Hypothalamus (tissue), 51 donors: ENCODE data around the gene HTT.

ENCODE experiments used
- DNase-seq, 51 donors: peaks; one replicate each; lab custom pipeline; 2025; lab: John Stamatoyannopoulos, UW

The HTT gene

DNA sequence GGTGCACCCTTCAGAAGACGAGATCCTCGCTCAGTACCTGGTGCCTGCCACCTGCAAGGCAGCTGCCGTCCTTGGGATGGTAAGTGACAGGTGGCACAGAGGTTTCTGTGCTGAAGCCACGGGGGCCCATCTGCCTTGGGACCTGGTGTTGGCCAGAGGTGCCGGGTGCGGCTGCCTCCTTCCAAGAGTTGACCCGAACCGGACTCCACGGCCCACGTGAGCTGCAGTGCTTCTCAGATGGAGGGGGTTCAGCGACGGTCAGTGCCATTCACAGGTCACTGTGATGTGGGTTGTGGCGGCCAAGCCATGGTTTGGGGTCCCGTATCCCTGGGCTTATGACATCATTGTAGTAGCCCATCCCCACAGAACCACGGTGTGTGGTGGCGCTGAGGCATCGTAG, 155.5 kb downstream of the HTT start:
- no peak for DNase-seq

DNA sequence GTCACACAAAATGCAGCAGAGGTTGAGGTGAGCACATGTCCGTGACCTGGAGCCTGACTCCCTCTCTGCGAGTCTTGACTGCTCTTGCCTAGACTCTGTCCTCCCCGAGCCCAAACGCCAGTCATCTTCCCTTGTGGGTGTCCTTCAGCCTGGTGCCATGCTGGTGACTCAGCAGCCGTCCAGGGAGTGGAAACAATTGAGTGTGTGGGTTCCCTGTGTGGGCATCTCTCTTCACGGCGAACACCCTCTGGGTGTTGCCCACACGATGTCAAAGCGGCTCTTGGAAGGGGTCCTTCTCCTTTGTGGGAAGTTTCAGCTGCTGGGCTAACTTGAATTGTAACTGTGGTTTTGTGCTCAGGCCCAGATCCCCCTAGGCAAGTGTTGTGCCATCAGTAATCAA, 157.0 kb downstream of the HTT start:
- DNase-seq, result peak in 1 of 51 donors; percentile 47

DNA sequence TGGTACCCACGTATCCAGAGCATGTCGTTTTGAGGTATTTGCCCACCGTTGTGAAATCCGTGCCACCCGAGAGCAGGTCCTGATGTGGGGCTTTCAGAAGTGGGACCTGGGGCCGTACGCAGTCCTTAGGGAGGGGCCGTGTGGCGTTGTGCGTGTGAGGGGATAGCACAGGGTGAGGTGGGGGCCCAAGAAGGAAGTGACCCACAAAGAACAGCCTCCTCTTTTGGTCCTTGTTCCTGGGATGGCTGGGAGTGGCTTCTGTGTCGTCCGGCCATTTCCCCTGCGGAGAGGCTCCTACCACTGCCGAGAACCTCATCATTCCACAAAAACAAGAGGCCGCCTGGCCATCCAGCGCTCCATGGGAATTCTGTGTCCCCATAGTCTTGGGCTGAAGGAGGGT, 157.5 kb downstream of the HTT start:
- no peak for DNase-seq

DNA sequence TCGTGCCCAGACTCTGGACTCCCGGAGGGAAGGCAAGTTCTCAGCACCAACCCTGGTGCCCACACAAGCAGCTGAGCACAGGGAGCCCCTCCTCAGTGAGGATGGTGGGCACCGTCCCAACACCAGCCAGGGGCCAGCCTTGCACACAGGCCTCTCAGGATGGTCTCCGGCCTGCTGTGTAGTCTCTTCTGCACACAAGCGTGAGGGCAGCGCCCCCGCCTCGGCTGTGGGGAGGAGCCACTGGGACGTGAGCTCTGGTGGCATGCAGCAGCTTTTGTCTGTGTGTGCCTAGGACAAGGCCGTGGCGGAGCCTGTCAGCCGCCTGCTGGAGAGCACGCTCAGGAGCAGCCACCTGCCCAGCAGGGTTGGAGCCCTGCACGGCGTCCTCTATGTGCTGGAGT, 158.4 kb downstream of the HTT start:
- no peak for DNase-seq

DNA sequence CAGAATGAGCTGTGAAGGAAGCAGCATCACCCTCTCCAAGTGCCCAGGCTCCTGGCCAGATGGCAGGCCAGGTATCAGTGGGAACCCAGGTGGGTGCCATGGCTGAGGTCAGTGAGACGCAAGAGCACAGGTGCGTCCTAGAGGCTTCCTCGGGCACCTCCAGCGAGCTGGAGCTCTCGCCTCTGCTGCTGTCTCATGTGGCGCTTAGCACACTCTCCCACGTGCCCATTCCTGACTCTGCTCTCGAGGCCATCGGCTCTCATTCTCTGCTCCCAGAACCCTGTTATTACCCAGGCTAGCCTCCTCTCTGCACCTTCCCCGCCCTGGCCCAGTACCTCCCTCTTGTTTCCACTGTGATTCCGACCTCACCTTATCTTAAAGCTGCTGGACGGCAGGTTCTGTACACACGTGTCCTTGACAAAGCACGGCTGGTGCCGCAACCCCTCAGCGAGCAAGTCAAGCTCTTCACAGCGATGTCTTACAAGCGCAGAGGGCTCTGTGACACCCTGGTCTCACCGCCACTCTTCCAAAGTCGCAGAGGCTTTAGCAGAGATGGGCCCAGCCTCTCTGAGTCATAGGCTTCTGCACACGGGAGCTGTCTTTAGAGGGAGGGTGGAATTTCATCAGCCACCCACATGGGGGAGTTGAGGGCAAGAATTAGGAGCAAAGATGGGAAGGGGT, 159.1 kb downstream of the HTT start:
- DNase-seq, result peak in 2 of 51 donors; percentile 16 to 26

DNA sequence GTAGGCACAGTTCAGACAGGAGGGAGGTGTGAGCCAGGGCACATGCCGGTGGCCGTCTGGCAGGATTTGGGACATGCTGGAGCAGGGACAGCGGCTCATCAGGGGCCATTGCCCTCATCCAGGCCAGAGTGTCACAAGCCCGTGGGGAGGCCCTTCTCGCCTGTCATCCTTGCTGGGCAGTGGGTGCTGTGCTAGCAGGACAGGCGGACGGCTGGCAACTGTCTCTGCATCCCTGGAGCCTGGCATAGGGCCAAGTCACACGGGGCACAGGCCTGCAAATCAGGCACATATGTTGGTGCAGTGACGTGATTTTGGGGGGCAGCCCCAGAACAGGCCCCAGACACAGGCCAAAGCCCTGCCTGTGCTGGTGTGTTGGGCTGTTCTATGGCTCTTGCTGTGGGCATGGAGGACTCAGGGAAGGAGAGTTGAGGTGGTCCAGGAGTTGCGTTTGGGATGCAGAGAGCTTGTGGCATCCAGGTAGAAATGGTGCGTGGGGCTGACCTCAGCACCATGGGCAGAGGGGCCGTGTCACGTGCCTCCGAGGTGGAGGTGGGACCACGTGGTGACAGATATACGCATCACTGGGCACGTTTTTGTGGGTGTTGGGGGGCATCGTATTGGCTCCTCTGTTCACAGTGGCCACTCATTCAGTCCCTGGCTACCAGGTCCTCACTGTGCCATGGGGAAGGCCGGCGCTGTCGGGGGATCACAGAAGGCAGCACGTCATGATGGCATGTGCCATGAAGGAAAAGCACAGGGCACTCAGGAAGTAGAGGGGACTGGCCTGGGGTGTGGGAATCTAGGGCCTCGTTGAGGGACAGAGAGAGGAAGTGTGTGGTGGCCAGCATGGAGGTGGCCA, 159.9 kb downstream of the HTT start:
- DNase-seq, result no peak

DNA sequence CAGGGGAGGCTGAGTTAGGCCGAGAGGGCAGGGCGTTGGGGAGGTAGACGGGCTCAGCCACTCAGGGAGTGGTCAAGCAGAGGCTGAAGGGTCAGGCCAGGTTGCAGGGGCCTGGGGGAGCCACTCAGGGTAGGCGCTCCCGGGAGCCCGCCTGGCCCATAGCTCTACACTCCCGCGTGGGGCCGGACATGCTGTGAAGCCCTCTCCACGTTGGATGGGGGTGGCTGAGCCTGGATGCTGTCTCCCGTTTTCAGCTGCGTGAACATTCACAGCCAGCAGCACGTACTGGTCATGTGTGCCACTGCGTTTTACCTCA, 160.5 kb downstream of the HTT start:
- DNase-seq, result no peak

DNA sequence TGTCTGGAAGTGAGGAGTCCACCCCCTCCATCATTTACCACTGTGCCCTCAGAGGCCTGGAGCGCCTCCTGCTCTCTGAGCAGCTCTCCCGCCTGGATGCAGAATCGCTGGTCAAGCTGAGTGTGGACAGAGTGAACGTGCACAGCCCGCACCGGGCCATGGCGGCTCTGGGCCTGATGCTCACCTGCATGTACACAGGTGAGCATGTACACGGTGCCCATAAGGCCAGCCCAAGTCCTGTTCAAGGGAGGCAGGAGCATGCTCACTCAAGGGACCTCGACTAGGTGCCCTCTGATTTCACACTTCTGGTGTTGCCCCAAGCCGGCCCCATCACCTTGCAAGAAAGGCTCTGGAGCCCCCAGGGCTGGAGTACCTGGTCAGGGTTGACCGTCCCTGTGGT, 161.1 kb downstream of the HTT start:
- no peak for DNase-seq

DNA sequence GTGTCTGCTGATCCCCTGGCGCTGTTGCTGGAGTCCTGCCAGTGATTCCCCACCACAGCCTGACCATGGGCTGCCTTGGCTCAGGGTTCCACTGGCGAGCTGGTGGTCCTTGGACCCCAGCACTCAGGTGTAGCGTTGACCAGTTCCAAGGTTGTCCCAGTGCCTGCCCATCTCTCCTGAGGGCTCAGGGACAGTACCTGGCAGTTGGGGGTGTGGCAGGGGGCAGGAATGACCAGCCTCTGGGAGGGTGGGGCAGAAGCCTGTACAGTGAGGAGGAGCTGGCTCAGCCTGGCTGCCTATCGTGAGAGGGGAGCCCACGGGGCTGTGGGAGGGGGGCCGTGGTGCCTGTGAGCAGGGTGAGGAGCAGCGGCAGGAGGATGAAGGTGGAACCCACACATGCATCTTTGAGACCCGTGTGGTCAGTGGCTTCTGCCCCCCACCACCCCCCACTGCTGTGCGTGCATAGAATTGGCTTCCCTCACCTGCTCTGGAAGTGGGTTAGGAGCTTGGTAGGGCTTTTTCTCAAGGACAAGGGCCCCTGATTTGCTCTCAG, 161.9 kb downstream of the HTT start:
- DNase-seq, result no peak

DNA sequence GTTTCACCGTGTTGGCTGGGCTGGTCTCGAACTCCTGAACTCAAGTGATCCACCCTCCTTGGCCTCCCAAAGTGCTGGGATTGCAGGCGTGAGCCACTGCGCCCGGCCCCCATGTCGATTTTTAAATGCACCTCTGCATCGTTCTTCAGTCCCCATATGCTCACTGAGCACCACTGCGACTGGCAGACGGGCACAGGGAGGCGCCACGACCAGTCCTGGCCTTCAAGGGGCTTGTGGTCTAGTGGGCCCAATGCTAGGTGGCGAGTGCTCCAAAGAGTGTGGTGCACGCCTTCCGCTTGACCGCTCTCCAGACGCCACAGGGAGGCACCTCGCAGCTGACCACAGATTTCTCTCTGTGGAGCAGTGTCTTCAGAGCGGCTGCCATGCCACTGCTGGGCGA, 162.8 kb downstream of the HTT start:
- DNase-seq, result no peak

DNA sequence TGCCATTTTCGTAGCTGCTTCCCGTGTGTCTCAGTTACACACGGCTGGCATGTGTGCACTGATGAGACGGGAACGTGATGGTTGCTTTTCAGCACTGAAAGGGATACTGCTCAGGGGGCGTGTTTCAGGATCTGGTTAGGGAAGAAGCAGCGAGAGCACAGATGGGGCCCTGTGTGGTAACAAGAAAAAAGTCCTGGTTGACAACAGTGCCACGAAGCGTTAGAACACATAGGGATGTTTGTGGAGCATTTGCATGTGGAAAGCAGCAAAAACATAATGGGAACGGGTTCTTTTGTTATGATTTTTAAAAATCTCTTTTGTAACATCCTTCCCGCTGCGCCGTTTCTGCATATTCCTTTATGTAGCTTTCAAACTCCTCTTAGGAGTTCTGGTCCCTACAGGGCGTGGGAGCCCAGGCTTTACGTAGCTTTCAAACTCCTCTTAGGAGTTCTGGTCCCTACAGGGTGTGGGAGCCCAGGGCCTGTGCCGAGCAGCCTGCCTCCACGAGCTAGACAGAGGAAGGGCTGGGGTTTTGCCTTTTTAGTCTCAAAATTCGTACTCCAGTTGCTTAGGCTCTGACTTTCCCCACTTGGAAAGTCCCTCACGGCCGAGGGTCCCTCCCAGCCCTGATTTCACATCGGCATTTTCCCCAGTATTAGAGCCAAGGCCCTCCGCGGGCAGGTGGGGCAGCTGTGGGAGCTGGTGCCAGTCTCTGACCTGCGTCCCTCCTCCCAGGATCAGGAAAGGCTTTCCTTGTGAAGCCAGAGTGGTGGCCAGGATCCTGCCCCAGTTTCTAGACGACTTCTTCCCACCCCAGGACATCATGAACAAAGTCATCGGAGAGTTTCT, 163.5 kb downstream of the HTT start:
- no peak for DNase-seq

DNA sequence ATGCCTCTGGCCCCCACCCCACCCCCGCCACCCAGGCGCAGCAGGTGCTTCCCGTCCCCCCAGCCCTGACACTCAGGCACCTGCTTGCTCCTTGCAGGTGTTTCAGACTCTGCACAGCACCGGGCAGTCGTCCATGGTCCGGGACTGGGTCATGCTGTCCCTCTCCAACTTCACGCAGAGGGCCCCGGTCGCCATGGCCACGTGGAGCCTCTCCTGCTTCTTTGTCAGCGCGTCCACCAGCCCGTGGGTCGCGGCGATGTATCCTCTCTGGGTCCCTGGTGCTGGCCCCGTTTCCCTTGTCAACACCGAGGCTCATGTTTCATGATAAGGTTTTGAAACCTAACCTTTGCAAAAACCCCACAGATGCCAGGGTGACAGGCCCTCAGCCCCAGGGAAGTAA, 164.2 kb downstream of the HTT start:
- no peak for DNase-seq

DNA sequence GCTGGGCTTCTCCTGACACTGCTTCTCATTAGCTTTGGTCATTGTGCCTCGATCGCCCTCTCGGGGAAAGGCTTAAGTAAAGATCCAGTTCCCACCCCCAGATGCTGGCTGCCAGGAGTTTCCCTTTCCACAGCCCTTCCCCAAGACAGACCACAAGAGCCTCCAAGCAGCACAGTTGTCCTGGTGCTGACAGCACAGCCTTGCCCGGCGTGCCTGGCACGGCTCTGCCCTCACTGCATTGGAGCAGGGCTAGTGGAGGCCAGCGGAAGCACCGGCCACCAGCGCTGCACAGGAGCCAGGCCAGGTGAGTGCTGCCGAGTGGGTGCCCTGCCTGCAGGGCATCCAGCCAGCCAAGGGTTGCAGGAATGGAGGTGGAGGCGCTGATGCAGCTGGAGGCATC, 164.8 kb downstream of the HTT start:
- no peak for DNase-seq

DNA sequence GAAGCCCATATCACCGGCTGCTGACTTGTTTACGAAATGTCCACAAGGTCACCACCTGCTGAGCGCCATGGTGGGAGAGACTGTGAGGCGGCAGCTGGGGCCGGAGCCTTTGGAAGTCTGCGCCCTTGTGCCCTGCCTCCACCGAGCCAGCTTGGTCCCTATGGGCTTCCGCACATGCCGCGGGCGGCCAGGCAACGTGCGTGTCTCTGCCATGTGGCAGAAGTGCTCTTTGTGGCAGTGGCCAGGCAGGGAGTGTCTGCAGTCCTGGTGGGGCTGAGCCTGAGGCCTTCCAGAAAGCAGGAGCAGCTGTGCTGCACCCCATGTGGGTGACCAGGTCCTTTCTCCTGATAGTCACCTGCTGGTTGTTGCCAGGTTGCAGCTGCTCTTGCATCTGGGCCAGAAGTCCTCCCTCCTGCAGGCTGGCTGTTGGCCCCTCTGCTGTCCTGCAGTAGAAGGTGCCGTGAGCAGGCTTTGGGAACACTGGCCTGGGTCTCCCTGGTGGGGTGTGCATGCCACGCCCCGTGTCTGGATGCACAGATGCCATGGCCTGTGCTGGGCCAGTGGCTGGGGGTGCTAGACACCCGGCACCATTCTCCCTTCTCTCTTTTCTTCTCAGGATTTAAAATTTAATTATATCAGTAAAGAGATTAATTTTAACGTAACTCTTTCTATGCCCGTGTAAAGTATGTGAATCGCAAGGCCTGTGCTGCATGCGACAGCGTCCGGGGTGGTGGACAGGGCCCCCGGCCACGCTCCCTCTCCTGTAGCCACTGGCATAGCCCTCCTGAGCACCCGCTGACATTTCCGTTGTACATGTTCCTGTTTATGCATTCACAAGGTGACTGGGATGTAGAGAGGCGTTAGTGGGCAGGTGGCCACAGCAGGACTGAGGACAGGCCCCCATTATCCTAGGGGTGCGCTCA, 165.8 kb downstream of the HTT start:
- no peak for DNase-seq

DNA sequence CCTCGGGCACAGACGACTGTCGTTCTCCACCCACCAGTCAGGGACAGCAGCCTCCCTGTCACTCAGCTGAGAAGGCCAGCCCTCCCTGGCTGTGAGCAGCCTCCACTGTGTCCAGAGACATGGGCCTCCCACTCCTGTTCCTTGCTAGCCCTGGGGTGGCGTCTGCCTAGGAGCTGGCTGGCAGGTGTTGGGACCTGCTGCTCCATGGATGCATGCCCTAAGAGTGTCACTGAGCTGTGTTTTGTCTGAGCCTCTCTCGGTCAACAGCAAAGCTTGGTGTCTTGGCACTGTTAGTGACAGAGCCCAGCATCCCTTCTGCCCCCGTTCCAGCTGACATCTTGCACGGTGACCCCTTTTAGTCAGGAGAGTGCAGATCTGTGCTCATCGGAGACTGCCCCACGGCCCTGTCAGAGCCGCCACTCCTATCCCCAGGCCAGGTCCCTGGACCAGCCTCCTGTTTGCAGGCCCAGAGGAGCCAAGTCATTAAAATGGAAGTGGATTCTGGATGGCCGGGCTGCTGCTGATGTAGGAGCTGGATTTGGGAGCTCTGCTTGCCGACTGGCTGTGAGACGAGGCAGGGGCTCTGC, 166.5 kb downstream of the HTT start:
- DNase-seq, result no peak

DNA sequence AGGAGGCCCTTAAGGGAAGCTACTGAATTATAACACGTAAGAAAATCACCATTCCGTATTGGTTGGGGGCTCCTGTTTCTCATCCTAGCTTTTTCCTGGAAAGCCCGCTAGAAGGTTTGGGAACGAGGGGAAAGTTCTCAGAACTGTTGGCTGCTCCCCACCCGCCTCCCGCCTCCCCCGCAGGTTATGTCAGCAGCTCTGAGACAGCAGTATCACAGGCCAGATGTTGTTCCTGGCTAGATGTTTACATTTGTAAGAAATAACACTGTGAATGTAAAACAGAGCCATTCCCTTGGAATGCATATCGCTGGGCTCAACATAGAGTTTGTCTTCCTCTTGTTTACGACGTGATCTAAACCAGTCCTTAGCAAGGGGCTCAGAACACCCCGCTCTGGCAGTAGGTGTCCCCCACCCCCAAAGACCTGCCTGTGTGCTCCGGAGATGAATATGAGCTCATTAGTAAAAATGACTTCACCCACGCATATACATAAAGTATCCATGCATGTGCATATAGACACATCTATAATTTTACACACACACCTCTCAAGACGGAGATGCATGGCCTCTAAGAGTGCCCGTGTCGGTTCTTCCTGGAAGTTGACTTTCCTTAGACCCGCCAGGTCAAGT, 167.5 kb downstream of the HTT start:
- DNase-seq, result no peak

DNA sequence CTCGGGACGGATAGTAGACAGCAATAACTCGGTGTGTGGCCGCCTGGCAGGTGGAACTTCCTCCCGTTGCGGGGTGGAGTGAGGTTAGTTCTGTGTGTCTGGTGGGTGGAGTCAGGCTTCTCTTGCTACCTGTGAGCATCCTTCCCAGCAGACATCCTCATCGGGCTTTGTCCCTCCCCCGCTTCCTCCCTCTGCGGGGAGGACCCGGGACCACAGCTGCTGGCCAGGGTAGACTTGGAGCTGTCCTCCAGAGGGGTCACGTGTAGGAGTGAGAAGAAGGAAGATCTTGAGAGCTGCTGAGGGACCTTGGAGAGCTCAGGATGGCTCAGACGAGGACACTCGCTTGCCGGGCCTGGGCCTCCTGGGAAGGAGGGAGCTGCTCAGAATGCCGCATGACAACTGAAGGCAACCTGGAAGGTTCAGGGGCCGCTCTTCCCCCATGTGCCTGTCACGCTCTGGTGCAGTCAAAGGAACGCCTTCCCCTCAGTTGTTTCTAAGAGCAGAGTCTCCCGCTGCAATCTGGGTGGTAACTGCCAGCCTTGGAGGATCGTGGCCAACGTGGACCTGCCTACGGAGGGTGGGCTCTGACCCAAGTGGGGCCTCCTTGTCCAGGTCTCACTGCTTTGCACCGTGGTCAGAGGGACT, 168.8 kb downstream of the HTT start:
- DNase-seq, result no peak

DNA sequence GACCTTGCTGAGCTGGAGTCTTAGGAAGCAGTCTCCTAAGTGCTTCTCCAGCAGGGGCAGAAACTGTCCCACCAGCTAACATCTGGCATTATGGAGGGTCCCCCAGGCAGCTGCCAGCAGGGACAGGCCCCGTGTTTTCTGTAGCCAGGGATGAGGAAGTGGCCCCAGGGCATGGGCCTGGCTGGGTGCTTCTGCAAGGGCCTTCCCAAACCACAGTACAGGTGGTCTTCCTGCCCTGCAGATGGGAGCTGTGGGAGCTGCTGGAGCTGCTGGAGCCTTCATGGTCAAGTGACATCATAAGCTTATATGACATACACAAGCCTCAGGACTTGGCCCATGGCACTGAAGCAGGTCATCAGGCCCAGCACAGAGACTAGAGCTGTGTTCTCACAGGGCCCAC, 169.5 kb downstream of the HTT start:
- no peak for DNase-seq

DNA sequence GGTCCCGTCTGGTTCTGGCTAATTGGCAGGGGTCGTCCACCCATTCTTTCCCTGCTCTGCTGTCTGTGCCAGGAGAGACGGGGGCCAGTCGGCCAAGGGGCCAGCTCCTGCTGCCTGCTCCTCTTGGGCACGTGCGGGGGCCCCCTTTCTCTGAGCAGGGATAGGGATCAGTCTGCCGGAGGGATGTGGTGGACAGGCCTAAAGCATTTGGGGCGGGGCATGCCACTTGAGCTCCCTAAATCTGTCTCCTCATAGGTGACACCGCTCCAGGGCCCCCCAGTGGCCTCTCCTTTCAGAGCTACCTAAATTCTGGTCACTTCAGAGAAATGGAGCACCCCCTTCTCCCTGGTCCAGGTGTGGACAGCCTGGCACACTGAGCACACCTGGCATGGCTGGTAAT, 170.3 kb downstream of the HTT start:
- no peak for DNase-seq
